Hepatic stellate cell (primary cell): ENCODE measurements around the gene GNPDA1.
A peak's percentile ranks its signal among the peaks of the same experiment; 100 is the strongest.

ENCODE experiments used
- DNase-seq: peaks from one replicate; pipeline ENCODE4 v3.0.0; 2011; ENCODE audit warnings: low spot score

The GNPDA1 gene

DNA sequence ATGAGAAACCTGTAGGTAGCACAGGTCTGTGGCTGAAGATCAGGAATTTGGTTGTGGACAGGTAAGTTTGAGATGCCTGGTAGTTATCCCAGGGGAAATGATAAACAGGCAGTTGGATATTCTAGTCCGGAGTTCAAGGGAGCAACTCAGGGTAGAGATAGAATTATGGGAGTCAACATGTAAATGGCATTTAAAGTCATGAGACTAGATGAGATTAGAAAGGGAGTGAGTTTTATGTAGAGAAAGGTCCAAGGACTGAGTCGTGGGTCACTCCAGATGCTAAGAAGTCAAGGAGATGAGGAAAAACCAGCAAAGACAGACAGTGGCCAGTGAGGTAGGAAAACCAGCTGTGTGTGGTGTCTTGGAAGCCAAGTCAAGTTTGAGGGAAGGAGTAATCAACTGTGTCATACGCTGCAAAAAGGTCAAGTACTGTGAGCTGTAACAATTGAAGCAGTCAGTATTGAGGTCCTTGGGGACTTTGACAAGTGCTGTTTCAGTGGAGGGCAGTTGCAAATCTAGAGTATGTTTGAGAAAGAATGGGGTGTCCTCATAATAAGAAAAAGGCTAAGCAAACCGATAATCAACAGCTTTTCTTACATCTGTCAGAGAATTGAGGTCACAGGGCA lies 18.2 kb downstream of the GNPDA1 start:
- DNase-seq: no peak

DNA sequence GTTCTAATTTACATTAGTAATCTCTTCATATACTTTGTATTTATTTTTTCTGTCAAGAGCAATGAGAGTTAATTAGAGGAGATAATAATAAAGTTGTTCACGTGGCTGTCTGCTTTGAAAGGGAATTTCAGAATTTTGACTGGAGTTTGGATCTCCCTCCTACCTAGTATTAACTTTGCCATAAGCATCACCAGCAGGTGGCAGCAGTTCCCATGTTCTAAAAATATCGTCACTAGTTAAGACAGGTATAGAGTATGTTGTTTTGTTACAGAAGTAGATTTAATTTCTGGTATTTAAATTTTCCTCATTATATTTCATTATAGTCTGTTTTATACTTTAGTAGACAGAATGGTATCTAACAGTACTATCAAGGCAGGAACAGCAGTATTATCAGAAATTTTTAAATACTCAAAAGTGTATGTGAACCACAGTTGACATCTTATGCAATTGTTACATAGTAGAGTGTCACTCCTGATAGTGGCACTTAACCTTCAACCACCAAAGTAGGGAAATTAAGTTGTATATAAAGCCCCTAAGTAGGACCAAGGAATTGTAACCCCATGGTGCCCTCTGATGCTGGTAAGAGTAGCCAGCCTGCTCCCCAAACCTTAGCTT lies 20.4 kb downstream of the GNPDA1 start:
- DNase-seq: peak; percentile 47

DNA sequence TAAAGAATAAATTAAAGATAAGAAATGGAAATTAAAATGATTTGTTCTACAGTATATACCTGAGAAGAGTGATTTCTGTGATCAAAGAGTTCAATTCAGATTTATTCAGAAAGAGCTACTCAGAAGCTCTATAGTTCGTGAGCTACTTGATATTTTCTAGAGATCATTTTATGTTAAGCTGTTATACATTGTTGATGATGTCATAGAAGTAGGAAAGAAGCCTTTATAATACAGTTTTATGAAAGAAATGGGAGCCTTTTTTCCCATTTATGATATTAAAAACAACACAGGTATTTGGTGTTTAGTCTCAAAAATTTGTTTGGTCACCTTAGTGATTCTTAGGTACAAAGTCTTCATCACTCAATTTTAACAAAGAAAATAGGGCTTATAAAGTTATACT lies 23.1 kb downstream of the GNPDA1 start:
- DNase-seq: no peak

DNA sequence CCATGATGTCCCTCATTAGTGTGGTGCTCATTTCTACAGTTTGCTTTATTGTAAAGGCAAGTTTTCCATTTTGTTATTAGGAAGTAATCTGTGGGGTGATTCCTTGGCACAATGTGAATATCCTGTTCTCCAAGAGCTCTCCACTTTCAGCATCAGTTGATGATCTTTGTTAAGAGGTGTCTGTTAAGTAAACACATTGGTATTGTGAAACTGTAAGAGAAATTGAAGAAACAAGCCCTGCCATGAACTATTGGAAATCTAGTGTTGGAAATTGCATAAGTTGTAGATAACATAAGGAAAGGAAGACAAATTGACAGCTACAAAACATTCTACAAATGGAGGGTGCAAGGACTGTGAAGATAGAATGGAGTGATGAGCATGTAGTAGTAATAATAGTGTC lies 26.8 kb downstream of the GNPDA1 start:
- DNase-seq: no peak

DNA sequence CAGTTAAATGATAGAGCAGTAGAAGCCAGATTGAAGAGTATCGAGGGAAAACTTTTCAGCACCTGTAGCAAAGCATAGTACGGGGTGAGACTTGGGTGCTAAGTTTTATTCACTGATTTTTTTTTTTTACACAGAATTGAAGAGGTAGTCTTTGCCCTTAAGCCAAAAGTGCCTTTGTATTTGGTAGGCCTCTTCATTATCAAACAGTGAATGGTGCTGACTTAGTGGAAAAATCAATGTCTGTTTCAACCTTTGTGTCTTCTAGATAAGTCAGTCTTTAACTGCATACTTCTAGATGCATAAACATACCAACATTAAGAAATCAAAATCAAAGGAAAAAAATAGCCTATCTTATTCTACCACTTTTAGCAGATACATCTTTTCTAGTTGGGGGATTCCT lies 30.2 kb downstream of the GNPDA1 start:
- DNase-seq: no peak

DNA sequence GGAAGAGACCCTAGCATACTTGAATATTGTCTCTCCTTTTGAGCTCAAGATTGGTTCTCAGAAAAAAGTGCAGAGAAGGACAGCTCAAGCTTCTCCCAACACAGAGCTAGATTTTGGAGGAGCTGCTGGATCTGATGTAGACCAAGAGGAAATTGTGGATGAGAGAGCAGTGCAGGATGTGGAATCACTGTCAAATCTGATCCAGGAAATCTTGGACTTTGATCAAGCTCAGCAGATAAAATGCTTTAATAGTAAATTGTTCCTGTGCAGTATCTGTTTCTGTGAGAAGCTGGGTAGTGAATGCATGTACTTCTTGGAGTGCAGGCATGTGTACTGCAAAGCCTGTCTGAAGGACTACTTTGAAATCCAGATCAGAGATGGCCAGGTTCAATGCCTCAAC lies 34.4 kb downstream of the GNPDA1 start:
- no peak for DNase-seq

DNA sequence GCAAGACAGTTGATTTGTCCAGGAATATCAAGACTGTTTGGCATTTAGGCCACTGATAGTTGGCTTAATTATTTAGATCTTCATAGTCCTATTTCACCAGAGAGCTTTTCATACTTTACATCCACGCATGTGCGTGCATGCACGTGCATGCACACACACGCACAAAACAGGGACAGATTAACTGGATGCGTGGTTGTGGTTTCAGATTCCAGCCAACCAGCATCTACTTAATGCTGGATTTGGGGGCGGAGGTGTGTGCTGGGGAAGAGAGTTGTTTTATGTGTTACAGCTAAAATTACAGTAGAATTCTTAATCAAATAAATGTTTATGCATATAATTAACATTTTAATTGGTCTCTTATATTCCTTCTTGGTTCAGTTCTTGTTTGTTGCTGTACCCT lies 36.7 kb downstream of the GNPDA1 start:
- DNase-seq: no peak

DNA sequence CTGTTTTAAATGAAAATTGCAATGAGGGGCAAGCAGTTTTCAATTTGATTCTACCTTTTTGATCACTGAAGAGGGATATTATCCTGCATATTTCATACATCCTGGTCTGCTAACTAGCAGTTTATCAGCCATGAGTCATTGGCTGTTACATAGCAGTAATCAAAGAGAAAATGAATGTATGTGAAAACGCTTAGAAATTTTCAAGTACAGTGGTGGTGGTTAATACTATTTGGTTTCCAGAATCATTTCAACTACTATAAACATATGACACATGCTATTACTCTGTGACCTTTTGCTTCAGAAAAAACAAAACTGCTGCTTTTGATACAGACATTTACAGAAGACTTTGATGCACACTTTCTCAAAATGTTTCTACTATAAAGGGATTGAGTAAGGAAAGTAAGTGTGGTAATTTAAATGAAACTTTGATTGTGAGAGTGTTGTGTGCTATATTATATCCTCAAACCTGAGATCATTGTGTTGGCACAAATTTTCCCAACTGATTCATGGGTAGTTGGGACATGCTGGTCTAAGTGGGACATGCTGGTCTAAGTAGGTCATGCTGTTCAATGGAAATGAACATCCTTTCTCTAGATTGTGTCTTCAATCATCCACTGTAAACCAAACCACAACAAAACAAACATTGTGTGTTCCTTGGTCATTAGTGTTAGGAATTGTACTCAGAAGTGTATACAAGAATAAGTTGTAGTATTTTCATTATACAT lies 38.8 kb downstream of the GNPDA1 start:
- DNase-seq: peak; percentile 57

DNA sequence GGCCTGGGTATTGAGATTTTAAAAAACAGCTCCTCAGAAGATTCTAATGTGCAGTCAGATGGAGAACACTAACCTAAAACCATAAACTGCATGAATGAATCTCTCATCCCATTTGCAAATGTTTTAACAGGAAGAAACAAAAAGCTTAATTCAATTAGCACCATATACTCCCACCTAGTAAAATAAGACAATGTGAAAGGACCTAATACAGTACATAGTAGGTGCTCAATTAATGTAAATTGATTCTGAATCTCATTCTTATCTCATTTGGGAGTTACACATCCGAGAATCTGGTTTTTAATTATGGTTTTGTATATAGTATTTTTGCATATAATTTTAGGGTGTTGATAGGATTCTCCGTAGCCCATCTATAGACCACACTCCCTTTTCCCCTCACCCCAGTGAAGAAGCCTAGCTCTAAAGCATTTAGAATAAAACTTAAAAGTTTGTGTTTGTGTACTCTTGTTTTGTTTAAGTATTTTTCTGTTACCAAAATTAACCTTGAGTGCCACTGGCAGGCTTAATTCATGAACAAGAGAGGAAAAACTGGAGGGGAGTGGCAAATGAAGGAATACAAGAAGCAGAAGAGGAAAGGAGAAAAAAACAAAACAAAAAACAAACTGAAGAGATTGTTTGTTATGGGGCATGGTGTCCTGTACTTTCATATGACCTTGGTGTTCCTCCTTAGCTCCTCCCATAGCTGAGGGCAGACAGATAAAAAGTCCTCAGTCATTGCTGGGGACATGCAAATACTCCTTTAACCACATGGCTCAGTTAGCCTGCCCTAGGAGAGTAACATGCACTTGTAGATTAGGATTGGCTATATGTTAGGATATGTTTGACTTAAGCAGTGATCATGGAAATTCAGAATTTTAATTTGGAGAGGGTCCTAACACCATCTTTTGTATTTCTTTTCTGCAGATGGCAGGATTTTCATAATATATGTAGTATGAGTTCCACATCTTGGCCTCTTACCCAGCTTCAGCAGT lies 42.8 kb downstream of the GNPDA1 start:
- peak; percentile 30 for DNase-seq

DNA sequence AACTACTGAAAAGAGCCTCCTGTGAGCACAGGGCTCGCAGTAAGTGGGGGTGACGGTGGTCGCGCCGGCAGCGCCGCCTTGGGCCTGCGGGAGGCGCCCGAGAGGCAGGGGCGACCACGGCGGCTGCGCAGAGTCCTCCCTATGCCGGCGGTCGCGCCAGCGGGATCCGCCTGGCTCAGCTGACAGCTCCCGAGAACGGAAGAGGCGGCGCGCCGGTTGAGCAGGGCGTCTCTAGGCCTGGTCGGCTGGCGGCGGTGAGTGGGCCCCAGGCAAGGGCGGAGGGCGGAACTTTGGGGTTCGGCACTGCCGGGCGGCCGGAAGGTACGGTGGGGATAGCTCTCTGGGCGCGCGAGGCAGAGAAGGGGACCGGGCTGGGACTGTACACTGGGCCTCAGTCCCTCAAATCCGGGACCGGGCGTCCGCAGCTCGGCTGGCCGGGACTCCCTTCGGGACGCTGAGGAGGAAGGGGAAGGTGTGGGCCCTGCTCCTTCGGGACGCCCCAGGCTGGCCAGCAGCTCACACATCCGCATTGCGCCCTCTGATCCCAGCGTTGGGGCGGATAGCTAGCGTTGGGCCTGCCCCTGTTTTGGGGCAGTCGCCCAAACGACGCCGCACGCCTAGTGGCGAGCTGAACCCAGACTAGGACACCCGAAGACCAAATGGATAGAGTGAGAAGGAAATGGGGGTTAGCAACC lies 43.8 kb downstream of the GNPDA1 start, which contains the start of gene RNF14:
Gene RNF14, plus strand, starts transcription at position 192 of the 695 bp plus-strand sequence. CDS start 4,484 bp downstream, outside the sequence.
- DNase-seq: peak; percentile 95

DNA sequence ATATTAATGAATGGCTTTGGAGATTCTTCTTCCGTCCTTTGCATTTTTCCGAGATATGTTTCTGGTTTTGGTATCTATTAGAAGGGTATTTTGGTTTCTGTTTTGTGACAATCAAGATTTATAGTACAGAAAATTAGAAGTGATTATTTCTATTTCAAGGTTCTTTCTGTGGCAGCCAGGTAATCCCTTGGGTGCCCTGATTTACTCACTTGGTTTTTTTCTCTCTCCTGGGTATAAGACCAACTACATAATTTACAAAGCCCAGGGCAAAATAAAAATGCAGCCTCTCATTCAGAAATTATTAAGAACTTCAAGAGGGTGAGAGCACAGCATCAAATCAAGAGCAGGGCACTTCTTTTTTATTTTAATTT lies 45.9 kb downstream of the GNPDA1 start:
- no peak for DNase-seq

DNA sequence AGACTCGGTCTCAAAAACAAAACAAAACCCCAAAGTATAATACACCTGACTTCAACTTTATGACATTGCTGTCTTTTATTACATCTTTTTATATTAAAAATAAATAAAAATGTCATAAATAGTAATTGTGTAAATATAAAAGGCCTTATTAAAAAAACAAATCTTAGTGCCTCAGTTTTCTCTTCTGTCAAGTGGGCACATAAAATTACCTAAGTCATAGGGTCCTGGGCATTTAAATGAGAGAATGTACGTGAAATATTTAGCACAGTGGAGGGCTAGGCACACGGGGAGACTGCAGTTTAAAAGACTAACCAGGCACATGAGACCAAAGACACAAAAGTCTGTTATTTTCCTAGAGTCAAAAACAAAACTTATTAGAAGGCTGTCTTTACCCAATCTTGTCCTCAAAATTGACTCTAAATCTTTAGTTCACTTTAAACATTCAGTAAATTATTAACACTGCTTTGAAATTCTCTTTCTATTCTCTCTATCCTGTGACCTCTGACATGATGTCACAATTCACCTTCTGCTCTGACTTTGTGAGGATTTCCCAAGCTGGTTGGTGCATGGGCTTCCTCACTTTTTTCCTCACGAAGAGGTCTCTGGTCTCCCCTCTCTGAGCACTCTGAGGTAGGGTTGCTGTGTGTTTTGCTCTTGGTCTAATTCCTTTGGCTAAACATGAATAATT lies 46.4 kb downstream of the GNPDA1 start:
- DNase-seq: no peak

DNA sequence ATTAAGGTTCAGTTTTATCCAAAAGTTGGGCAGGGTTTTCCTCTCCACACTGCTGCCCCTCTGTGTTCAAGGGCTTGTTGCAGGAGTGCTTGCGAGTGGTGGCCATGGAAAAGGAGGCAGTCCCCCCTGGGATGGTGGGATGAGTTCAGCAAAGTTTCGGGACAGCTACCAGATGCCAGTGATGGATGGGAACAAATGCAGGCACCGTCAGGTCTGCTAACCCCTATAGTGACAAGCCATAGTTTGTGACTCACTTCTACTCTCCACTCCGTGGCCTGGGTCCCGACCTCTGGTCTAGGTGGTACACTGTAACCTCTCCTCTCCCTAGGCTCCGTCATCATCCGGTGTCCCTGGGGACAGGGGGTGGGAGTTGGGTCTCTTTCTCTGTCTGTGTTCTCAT lies 47.8 kb downstream of the GNPDA1 start:
- DNase-seq: no peak

DNA sequence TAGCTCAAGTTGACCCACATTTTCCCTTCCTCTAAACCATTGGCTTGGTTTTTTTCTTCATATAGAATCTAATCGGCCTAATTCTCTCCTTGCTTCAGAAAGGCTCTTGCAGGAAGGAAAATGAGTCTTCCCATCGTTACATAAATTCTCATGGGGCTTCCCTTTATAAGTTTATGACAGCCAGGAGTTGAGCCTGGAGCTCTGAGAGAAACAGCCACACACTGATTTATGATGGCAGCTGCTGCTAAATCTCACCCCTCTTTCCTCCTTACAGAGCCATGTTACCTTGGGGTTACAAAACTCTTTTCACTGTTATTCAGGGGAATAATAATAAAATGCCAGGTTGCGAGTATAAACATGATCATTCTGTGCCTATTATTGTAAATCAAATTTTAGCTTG lies 49.1 kb downstream of the GNPDA1 start:
- no peak for DNase-seq

DNA sequence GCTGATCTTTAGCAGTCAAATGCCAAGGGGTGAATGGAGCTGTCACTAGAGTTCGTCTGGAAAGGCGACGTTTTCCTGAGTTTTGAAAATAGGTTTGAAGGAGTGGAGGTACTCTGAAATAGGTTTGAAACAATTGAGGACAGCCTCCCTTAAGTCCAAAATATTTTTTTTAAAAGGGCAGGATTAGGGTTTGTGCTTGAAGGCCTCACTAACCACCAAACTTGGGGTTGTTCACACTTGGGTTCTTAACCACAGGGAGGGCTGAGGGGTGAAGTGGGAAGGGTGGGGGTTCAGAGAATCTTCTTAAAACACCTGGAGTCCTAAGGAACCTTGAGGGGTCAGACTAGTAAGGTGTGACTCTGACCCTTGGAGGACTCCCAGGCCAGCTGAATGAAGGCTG lies 51.4 kb downstream of the GNPDA1 start:
- DNase-seq: no peak

DNA sequence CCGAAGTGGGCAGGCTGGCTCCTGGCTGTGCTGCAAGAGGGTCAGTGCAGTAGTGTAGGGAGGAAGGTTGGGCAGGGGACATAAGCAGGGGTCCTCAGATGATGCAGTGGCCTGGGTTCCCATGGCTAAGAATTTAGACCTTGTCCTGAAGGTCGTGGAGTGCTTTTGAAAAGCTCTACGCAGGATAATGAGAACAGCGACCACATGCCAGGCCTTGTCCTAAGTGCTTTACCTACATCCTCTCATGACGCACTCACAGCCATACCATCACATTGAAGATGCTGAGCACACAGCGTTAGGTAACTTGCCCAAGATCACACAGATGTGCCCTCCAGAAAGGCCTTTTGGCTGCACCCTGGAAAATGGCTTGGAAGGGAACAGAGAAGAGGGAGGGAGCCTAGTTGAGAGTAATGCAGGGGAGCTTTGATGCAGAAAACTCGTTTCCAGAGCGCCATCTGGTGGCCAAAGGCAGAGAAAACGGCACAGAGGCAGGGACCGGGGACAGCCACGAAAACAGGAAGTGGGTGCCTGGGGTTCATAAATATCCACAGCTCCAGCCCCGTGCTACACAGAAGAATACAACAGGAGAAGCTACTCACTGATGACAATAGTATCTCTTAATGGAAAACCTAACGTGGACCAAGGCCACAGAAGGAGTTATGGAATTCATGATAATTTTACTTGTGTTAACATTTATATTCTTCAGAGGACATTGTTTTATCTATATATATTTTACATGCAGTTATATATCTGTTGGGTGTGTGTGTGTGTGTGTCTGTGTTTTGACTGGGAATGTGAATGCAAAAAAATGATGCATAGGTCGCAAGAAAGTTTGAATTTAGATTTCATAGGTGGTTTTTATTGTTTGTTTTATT lies 52.1 kb downstream of the GNPDA1 start:
- DNase-seq: peak; percentile 85

DNA sequence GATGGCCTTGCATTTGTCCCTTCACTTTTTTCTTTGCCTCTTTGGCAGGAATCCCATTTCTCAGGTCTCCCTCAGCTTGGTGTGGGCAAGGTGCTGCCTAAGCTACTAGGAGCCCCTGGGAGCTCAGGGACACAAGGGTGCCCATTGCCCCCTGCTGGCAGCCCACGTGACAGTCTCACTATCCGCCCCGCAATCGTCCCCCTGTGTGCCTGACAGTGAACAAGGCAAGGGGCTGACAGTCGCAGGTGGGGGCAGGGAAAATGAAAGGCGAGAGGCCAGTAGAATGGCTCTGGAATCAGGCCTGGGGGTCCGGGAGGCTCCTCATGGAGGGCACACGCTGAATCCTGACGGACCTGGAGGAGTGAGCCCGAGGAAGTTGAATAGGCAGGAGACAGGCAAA lies 52.8 kb downstream of the GNPDA1 start:
- no peak for DNase-seq

DNA sequence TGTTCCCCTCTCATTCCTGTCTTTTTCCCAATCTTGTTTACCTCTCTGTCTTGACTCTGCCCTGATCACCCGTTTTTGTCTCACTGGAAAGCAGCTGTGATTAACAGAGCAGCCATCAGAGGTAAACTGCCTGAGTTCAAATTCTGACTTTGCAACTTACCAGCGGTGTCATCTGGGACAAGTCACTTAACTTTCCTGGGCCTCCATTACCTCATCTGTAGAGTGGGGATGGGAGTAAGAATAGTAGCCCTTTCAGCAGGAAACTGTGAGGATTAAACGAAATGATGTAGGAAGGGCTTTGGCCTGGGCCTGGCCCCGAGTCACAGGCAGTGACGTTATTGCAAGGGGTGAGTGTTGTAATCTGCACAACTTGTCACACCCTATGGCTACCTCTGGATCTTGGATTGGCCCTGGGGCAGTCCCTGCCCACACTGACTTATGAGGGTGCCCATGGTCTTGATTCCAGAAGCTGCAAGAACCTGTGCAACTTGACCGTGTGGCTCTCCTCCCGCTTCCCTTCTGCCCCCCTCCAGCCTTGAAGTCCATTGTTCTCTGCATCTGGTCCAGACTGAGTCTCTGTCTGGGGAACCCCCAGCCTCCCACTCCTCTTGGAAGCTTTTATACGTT lies 54.2 kb downstream of the GNPDA1 start:
- DNase-seq: no peak

DNA sequence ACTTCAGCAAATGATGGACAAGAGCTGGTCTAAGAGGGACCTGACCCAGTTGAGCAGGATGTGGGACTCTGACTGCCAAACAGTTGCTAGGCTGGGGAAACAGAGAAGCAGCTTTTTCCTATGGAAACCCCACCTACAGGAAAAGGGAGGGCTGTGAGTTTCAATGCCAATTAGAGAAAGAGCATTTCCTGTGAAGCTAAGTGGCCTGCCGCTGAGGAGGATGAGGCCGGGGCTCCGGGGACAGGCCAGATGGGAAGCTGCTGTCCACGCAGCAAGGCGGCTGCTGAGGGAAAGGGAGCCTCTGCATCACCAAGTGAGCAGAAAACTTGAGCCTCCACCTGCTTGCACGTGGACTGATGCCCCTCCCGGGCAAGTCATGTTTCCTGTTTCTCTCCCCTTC lies 54.7 kb downstream of the GNPDA1 start, which contains the start of gene PCDH12:
Gene PCDH12, minus strand, starts transcription at position 90 of the 400 bp plus-strand sequence. CDS start 351 bp downstream, outside the sequence.
- peak; percentile 36 for DNase-seq
